ENCODE results near the gene SLC38A9.
"Not testable (repeated sequence)": the region's sequence is repeated elsewhere in the genome, so short reads cannot be mapped to it uniquely, and the experiment has no call there.

SLC38A9 gene

DNA sequence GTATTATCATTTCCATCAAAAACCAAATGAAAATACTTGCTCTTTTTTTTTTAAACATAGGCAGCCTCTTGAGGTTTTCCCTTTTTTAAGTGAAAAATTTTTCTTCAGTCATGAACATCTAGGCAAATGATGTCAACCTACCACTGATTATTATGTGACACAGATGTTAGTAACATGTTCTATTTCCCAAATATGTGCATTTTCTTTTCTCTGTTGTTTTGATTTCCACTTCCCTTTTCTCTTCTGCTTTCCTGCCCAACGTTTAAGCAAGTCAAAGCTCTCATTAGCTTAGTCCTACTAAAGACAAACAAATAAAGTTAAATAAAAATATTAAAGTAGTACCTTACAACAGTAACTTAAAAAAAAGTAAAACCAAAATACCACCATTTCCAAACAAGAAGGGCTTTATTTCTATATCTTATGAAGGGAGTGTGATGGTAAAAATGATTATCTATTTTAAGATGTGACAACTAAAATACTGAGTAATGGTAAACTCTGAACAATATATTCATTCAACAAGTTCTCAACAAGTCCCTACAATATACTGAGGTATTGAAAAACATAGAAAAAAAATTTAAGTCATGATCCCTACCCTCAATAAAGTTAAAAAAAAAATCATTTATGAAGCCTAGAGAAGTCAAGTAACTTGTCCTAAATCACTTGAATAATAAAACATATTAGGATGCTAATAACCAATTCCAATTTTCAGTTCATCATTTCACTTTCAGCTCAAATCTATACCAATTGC is 9.4 kb downstream of the SLC38A9 start:
- no peak for DNase-seq (ENCODE audit: low spot score)

DNA sequence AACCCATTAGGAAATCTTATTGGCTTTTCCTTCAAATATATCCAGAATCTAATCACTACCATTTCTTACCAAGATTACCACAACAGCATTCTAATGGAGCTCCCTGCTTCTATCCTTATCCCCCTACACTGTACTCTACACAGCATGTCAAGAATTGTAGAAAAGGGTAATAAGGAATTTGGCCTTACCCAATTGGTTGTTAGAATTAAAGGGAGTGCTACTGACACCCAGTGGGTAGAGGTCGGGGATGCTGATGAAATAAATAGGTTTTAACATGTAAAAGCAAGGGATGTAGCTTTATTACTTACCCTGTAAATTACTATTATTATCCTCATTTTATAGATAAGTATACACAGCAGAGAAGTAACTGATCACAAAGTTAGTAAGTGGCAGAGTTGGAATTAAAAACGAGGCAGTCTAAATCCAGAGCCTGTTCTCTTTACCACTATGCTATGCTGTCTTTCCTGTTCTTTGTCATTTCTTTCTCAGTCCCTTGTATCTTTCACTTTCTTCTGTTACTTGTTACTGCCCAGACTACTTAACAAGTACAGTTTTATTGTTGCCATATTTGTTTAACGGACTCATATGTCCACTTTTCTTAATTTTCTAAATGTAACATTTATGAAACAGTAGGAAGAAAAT is 10.5 kb downstream of the SLC38A9 start:
- DNase-seq (ENCODE audit: low spot score): no peak

DNA sequence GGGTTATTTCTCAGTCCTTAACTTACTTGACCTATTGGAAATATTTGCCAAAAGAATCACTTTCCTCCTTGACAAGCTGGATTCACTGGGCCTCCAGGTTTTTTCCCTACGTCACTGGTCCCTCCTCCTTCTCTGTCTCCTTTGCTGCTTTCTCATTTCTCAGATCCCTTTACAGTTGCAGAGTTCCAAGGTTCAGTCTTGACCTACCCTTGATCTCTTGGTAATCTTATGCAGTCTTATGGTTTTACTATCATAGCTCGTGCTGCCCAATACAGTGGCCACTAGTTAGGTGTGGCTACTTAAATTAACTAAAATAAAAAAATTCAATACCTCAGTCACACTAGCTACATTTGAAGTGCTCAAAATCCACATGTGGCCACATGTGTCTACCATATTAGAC is 11.4 kb downstream of the SLC38A9 start:
- DNase-seq (ENCODE audit: low spot score): no peak

GRCh38 chr5:55699041-55699688 is 13.0 kb downstream of the SLC38A9 start:
- no peak for DNase-seq (ENCODE audit: low spot score)

- not testable (repeated sequence) for DNase-seq (ENCODE audit: low spot score)
These were observed 15.4 kb downstream of the SLC38A9 start for GRCh38 chr5:55696704-55697103.

GRCh38 chr5:55694152-55694830 is 17.8 kb downstream of the SLC38A9 start:
- peak; percentile 42 for DNase-seq (ENCODE audit: low spot score)

GRCh38 chr5:55692509-55692908 is 19.6 kb downstream of the SLC38A9 start:
- peak; percentile 25 for DNase-seq (ENCODE audit: low spot score)

GRCh38 chr5:55692106-55692417 is 20.1 kb downstream of the SLC38A9 start:
- no peak for DNase-seq (ENCODE audit: low spot score)

- peak; percentile 68 for DNase-seq (ENCODE audit: low spot score)
These were observed 20.6 kb downstream of the SLC38A9 start for GRCh38 chr5:55691265-55692105.

- DNase-seq (ENCODE audit: low spot score): no peak
These were observed 30.1 kb downstream of the SLC38A9 start for GRCh38 chr5:55682071-55682470.

DNA sequence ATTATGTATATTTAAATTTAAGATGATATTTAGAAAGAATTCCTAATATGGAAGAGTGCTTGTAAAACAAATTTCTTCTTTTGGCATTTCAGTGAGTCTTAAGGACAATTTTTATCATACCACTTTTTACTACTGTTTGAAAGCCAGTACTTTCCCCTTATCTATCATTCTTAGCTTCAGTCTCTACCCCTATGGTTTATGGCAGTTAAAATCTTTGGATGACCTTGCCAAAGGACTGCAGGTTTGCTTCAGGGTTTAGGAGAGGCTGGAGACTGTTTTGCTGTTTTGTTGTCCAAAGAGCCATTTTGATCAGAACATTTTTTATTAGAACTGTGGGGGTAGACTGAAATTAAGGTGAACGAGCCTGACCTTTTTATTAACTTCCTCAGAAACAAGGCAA is 30.8 kb downstream of the SLC38A9 start:
- DNase-seq (ENCODE audit: low spot score): no peak

- DNase-seq (ENCODE audit: low spot score): no peak
These were observed 31.8 kb downstream of the SLC38A9 start for GRCh38 chr5:55680353-55680752.

GRCh38 chr5:55679556-55679955 is 32.6 kb downstream of the SLC38A9 start:
- DNase-seq (ENCODE audit: low spot score): no peak

- no peak for DNase-seq (ENCODE audit: low spot score)
These were observed 37.0 kb downstream of the SLC38A9 start for GRCh38 chr5:55675119-55675518.

DNA sequence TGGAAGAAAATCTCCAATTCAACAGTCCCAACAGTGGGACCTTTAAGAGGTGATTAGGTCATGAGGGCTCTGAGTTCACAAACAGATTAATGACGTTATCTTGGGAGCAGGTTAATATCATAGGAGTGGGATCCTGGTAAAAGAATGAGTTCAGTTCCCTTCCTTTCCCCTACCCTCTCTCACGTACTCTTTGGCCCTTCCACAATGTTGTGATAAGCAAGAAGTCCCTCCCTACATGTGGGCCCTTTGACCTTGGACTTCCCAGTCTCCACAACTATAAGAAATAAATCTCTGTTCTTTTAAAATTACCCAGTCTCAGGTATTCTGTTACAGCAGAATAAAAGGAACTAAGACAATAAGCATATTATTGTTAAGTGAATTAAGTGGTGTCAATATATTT is 37.8 kb downstream of the SLC38A9 start:
- DNase-seq (ENCODE audit: low spot score): no peak

- DNase-seq (ENCODE audit: low spot score): no peak
These were observed 39.6 kb downstream of the SLC38A9 start for GRCh38 chr5:55672477-55672911.

GRCh38 chr5:55671975-55672374 is 40.1 kb downstream of the SLC38A9 start:
- no peak for DNase-seq (ENCODE audit: low spot score)

GRCh38 chr5:55668356-55668755 is 43.8 kb downstream of the SLC38A9 start:
- peak; percentile 50 for DNase-seq (ENCODE audit: low spot score)

GRCh38 chr5:55667938-55668337 is 44.2 kb downstream of the SLC38A9 start:
- no peak for DNase-seq (ENCODE audit: low spot score)

GRCh38 chr5:55665065-55665464 is 47.1 kb downstream of the SLC38A9 start:
- DNase-seq (ENCODE audit: low spot score): no peak

DNA sequence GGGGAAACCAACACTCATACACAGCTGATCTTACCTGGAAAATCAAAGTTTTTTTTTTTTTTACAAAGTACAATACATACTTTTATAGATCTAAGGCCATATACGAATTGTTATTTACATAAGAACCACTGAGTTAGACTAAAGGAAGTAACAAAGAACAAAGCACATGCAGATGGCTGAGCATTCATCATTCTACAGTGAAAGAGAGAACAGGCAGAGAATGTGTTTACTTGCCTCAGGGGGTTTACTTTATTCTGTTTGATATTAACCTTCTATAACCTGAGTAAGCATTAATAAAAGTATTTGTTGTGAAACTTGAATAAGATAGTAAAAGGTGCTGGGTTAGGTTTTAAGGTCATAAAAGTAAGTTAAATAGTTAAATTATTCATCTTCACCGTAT is 54.7 kb downstream of the SLC38A9 start:
- peak; percentile 42 for DNase-seq (ENCODE audit: low spot score)

DNA sequence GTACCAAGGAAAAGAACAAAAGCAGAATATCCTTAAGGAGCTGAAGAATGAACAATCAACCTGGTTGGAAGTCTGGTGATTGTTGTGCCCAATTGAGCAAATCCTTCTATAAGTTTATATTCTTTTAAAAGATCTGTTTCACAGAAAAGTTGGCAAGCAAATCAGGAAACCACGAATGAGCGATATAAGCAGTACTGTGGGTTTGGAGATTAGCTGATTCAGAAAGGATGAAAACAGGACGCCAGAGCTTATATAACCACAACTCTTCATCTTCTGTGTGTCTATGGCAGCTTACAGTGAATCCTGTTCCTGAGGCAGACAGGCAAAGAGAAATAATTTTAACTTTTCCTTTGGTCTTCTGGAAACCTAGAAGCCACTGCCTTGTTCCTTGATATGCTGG is 61.7 kb downstream of the SLC38A9 start:
- no peak for DNase-seq (ENCODE audit: low spot score)

Measured in LoVo (cell line).